C4-2B (cell line): Measurements from ENCODE around the gene CCNL2.

Experiments used
- ZFX ChIP-seq: fragments of 450-650 bp; IDR thresholded peaks from 2 replicates; pipeline ENCODE4 v1.6.1; 2017
- TF ChIP-seq, protein P1 (sequence below): fragments of 450-650 bp; conservative IDR thresholded peaks from 2 replicates; pipeline ENCODE4 v1.5.1; 2017; ENCODE audit warnings: mild to moderate bottlenecking

- TF ChIP-seq, protein P1, sequence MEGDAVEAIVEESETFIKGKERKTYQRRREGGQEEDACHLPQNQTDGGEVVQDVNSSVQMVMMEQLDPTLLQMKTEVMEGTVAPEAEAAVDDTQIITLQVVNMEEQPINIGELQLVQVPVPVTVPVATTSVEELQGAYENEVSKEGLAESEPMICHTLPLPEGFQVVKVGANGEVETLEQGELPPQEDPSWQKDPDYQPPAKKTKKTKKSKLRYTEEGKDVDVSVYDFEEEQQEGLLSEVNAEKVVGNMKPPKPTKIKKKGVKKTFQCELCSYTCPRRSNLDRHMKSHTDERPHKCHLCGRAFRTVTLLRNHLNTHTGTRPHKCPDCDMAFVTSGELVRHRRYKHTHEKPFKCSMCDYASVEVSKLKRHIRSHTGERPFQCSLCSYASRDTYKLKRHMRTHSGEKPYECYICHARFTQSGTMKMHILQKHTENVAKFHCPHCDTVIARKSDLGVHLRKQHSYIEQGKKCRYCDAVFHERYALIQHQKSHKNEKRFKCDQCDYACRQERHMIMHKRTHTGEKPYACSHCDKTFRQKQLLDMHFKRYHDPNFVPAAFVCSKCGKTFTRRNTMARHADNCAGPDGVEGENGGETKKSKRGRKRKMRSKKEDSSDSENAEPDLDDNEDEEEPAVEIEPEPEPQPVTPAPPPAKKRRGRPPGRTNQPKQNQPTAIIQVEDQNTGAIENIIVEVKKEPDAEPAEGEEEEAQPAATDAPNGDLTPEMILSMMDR = no peak
- no peak for TF ChIP-seq ZFX
These were observed 30.5 kb upstream of the CCNL2 start for GRCh38 chr1:1429671-1430073.
